Epithelial cell of esophagus (primary cell): Measurements from ENCODE around the gene ARID3A.

ENCODE experiments used
- DNase-seq: peaks from one replicate; pipeline ENCODE4 v3.0.0; 2010; ENCODE audit warnings: low read depth
- H3K4me3 ChIP-seq: 2 replicates; pipeline ENCODE4 v1.5.1; 2011; ENCODE audit warnings: mild to moderate bottlenecking, low read length, control low read depth
- TF ChIP-seq, protein P1 (sequence below): IDR thresholded peaks from 2 replicates; pipeline ENCODE4 v1.5.1; 2011; ENCODE audit warnings: low read depth, mild to moderate bottlenecking, low read length, control low read depth, inconsistent platforms; ENCODE audit not compliant: insufficient read depth; ENCODE audit errors: missing control alignments

The ARID3A gene

DNA sequence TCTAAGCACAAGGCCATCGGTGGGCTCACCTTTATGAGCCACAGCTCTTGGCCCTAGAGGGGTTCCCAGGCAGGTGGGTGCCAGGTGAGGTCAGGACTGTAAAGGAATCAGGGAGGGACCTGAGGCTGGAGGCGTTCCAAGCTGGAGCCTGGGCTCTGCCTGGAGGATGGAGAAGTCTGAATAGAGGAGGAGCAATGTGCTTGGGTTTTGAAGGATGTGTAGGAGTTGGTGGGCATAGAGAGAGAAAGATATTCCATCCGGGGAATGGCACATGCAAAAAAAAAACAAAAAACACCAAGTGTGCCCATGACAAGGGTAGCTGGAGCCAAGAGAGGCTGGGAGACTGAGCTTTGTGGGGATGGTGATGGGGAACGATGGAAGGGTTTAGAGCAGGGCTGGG, 76.8 kb downstream of the ARID3A start:
- TF ChIP-seq, protein P1, sequence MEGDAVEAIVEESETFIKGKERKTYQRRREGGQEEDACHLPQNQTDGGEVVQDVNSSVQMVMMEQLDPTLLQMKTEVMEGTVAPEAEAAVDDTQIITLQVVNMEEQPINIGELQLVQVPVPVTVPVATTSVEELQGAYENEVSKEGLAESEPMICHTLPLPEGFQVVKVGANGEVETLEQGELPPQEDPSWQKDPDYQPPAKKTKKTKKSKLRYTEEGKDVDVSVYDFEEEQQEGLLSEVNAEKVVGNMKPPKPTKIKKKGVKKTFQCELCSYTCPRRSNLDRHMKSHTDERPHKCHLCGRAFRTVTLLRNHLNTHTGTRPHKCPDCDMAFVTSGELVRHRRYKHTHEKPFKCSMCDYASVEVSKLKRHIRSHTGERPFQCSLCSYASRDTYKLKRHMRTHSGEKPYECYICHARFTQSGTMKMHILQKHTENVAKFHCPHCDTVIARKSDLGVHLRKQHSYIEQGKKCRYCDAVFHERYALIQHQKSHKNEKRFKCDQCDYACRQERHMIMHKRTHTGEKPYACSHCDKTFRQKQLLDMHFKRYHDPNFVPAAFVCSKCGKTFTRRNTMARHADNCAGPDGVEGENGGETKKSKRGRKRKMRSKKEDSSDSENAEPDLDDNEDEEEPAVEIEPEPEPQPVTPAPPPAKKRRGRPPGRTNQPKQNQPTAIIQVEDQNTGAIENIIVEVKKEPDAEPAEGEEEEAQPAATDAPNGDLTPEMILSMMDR, result no peak
- H3K4me3 ChIP-seq, result no peak overlapping the region
- DNase-seq, result no peak

DNA sequence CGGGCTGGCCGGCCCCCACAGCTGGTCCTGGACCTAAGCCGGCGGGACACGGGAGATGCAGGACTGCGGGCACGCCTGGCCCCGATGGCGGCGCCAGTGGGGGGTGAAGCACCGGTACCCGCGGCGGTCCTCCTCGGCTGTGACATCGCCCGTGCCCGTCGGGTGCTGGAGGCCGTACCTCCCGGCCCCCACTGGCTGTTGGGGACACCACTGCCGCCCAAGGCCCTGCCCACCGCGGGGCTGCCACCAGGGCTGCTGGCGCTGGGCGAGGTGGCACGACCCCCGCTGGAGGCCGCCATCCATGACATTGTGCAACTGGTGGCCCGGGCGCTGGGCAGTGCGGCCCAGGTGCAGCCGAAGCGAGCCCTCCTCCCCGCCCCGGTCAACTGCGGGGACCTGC, 77.4 kb downstream of the ARID3A start:
- TF ChIP-seq, protein P1, result no peak
- H3K4me3 ChIP-seq, result no peak overlapping the region
- DNase-seq, result no peak

DNA sequence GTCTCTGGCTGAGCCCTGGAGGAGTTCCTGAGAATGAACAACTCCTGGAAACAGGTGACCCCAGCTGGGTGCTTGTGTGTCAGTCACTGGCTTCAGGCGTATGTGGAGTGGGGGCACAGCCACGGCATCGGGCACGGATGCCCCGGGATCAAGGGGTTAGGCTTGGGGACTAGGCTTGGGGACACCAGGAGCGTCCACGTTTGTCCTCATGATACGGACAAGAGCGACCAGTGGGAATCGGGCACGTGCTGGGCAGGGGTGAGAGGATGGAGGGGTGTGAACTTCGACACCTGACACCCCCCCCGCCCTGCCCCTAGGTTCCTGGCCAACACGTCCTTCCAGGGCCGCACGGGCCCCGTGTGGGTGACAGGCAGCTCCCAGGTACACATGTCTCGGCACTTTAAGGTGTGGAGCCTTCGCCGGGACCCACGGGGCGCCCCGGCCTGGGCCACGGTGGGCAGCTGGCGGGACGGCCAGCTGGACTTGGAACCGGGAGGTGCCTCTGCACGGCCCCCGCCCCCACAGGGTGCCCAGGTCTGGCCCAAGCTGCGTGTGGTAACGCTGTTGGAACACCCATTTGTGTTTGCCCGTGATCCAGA, 78.5 kb downstream of the ARID3A start:
- TF ChIP-seq, protein P1, result no peak
- H3K4me3 ChIP-seq, result no peak overlapping the region
- no peak for DNase-seq

DNA sequence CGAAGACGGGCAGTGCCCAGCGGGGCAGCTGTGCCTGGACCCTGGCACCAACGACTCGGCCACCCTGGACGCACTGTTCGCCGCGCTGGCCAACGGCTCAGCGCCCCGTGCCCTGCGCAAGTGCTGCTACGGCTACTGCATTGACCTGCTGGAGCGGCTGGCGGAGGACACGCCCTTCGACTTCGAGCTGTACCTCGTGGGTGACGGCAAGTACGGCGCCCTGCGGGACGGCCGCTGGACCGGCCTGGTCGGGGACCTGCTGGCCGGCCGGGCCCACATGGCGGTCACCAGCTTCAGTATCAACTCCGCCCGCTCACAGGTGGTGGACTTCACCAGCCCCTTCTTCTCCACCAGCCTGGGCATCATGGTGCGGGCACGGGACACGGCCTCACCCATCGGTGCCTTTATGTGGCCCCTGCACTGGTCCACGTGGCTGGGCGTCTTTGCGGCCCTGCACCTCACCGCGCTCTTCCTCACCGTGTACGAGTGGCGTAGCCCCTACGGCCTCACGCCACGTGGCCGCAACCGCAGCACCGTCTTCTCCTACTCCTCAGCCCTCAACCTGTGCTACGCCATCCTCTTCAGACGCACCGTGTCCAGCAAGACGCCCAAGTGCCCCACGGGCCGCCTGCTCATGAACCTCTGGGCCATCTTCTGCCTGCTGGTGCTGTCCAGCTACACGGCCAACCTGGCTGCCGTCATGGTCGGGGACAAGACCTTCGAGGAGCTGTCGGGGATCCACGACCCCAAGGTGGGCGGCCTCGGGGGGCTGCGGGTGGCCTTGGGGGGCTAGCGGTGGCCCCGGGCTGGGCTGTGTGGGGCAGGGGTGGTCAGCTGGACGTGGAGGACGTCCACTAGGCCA, 79.2 kb downstream of the ARID3A start:
- DNase-seq, result no peak
- no peak overlapping the region for H3K4me3 ChIP-seq
- TF ChIP-seq, protein P1, result no peak

DNA sequence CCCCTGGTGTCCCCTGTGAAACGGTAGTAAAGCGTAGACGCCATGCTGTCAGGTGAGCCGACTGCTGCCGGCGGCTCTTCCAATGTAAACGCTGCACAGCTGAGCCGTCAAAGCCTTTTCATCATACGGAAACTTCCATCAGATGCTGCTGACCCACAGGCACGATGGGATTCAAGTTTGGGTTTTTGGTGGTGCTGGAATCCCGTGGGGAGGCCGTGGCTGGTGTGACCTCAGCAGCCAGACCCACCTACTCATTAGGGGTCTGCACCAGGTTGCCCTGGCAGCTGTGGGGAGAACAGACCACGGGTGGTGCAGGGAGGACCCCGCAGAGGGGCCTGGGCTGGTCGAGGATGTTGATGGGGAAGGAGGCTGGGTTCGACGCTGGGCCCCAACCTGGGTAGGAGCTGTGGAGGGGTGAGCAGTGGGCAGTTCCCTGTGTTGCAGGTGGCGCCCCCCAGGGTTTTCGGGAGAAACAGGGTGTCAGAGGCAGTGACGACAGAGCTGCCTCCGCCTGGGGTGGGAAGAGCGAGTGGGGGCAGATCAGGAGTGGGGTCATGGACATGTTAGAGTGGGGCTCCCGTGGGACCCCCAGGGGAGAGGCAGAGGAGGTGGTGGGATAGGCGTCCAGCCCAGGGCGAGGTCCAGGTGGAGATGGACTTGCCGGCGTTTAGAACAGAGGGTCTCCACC, 81.0 kb downstream of the ARID3A start:
- no peak for DNase-seq
- no peak overlapping the region for H3K4me3 ChIP-seq
- TF ChIP-seq, protein P1, result no peak

DNA sequence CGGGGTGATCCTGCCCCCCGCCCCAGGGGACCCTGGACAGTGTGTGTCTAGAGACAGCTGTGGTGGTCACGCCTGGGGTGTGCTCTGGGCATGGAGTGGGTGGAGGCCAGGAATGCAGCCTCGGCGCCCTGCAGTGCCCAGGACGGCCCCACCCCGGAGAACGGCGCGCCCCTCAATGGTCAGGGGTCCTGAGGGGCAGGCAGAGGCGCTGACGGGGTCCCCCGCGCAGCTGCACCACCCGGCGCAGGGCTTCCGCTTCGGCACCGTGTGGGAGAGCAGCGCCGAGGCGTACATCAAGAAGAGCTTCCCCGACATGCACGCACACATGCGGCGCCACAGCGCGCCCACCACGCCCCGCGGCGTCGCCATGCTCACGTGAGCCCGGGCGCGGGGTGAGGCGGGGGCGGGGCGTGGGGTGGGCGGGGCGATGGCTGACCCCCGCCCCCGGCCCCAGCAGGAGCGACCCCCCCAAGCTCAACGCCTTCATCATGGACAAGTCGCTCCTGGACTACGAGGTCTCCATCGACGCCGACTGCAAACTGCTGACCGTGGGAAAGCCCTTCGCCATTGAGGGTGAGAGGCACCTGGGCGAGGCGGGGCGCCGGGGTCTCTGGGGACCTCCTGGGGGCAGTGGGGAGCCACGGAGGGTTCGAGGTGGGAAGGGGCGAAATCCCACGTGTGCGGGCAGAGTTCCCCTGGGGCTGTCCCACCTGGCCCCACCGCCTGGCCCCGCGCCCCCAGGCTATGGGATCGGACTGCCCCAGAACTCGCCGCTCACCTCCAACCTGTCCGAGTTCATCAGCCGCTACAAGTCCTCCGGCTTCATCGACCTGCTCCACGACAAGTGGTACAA, 81.8 kb downstream of the ARID3A start:
- H3K4me3 ChIP-seq, result no peak overlapping the region
- DNase-seq, result no peak
- TF ChIP-seq, protein P1, result no peak
